SU-DHL-6 (cell line): ENCODE measurements around the gene SLC25A26.

ENCODE experiments used
- EZH2phosphoT487 ChIP-seq: fragments of 200-600 bp; sonication (generic), shearing (Covaris generic); conservative IDR thresholded peaks from 2 replicates; pipeline ENCODE4 v1.6.1; 2018; ENCODE audit warnings: mild to moderate bottlenecking, antibody characterized with exemption, low read length, moderate library complexity, mixed read lengths
- TF ChIP-seq, protein P1 (sequence below): fragments of 200-600 bp; sonication (generic); IDR thresholded peaks from one replicate; pipeline ENCODE4 v1.5.1; 2017; ENCODE audit warnings: antibody characterized with exemption, mild to moderate bottlenecking, low read length, moderate library complexity; ENCODE audit not compliant: insufficient read depth, poor library complexity, severe bottlenecking

DNA sequence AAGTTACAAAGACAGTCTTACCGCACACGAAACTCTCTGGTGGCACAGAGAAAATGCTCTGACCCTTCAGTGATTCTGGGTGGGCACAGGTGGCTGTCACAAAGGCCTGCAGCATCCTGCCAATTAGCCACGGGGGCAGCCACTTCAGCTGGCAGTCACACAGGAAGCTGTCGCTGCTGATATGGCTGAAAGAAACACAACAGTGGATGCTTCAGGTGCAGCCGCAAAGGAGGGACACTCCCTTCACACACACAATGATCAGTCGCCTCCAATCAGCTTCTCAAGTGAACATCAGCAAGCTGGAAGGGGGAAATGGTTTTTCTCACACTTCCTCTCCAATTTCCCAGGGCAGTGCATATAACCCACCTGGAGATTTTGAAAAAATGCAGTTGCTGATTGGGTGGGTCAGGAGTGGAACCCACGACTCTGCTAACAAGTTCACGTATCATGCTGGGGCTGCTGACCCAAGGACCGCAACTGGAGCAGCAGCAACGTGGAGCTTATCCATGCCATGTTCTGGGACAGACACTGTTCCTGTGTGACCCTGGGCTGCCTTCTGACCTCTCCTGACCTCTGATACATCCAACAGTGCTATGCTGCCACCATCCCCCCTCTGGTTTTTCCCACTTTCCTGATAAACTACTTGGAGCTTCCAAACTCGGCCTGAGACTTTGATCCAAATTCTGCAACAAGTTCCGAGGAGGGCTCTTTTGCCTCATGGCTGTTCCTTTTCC, 173.4 kb downstream of the SLC25A26 start:
- TF ChIP-seq, protein P1, sequence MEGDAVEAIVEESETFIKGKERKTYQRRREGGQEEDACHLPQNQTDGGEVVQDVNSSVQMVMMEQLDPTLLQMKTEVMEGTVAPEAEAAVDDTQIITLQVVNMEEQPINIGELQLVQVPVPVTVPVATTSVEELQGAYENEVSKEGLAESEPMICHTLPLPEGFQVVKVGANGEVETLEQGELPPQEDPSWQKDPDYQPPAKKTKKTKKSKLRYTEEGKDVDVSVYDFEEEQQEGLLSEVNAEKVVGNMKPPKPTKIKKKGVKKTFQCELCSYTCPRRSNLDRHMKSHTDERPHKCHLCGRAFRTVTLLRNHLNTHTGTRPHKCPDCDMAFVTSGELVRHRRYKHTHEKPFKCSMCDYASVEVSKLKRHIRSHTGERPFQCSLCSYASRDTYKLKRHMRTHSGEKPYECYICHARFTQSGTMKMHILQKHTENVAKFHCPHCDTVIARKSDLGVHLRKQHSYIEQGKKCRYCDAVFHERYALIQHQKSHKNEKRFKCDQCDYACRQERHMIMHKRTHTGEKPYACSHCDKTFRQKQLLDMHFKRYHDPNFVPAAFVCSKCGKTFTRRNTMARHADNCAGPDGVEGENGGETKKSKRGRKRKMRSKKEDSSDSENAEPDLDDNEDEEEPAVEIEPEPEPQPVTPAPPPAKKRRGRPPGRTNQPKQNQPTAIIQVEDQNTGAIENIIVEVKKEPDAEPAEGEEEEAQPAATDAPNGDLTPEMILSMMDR: no peak
- TF ChIP-seq EZH2phosphoT487: no peak
